Panc1 (cell line): ENCODE measurements around the gene LGSN. TPM values are rescaled to one million over a fixed set of nuclear protein-coding genes. Genes with fewer than 3 reads are reported as not detected.

ENCODE experiments used
- ATAC-seq: fragments of 200-7000 bp; cut with Tn5 transposase; 2 replicates; pipeline ENCODE4 v1.9.1; 2020; ENCODE audit warnings: mild to moderate bottlenecking, moderate library complexity
- BruUV-seq: library from RNA; stranded (reverse); fragments of 400-500 nt; replicated peaks from 2 replicates; lab custom pipeline; 2021; lab: Mats Ljungman, UMichigan
- CTCF ChIA-PET: fragments of 300-600 bp; sonication (Branson Sonifier 250); formaldehyde crosslinking; loops from one replicate; lab custom pipeline; 2022; ENCODE audit warnings: antibody characterized with exemption; lab: Charles Lee
- POLR2A ChIA-PET: fragments of 300-600 bp; sonication (Branson Sonifier 250); formaldehyde crosslinking; loops from one replicate; lab custom pipeline; 2022; ENCODE audit warnings: antibody characterized with exemption; lab: Charles Lee
- DNase-seq: peaks from one replicate; pipeline ENCODE4 v3.0.0-alpha.2; 2010; ENCODE audit warnings: low read depth, low spot score
- H3K27ac ChIP-seq: 2 replicates; pipeline ENCODE4 v1.5.1; 2011; ENCODE audit warnings: mild to moderate bottlenecking, low read length, inconsistent platforms
- H3K27me3 ChIP-seq: fragments of 200-500 bp; sonication (Bioruptor generic); 2 replicates; pipeline ENCODE4 v1.6.0; 2014; ENCODE audit warnings: low read length, inconsistent platforms; ENCODE audit not compliant: control insufficient read depth, insufficient read depth
- H3K36me3 ChIP-seq: fragments of 200-500 bp; sonication (Bioruptor generic); 2 replicates; pipeline ENCODE4 v1.5.1; 2014; ENCODE audit warnings: inconsistent platforms, mild to moderate bottlenecking, low read length, moderate library complexity; ENCODE audit not compliant: control insufficient read depth, insufficient read depth
- H3K4me1 ChIP-seq: 2 replicates; pipeline ENCODE4 v1.5.1; 2011; ENCODE audit warnings: inconsistent platforms, mild to moderate bottlenecking, low read length, moderate library complexity; ENCODE audit not compliant: control insufficient read depth, insufficient read depth
- H3K4me3 ChIP-seq, 2 experiments: 2 replicates each; pipeline ENCODE4 v1.5.1; 2011 to 2012; ENCODE audit warnings: low read depth in 2 of 2, low read length in 2 of 2, mild to moderate bottlenecking in 2 of 2, inconsistent platforms in 1 of 2, moderate library complexity in 1 of 2
- H3K9me3 ChIP-seq: fragments of 200-500 bp; sonication (Bioruptor generic); 2 replicates; pipeline ENCODE4 v1.5.1; 2014; ENCODE audit warnings: low read depth, mild to moderate bottlenecking, inconsistent platforms, low read length, moderate library complexity; ENCODE audit not compliant: control insufficient read depth, insufficient read depth
- CTCF ChIP-seq: fragments of 450-650 bp; IDR thresholded peaks from 2 replicates; pipeline ENCODE4 v1.5.1; 2017; ENCODE audit warnings: mild to moderate bottlenecking
- POLR2AphosphoS5 ChIP-seq: IDR thresholded peaks from 2 replicates; pipeline ENCODE4 v1.6.1; 2012; ENCODE audit warnings: mild to moderate bottlenecking, low read depth, low read length, moderate library complexity
- REST ChIP-seq, 2 experiments: IDR thresholded peaks; 2 replicates each; pipeline ENCODE4 v1.6.1; 2011 to 2012; ENCODE audit warnings: low read depth in 2 of 2, control low read depth in 1 of 2, low read length in 1 of 2, mild to moderate bottlenecking in 1 of 2, moderate library complexity in 1 of 2; ENCODE audit not compliant: insufficient read depth in 1 of 2
- SIN3A ChIP-seq: IDR thresholded peaks from 2 replicates; pipeline ENCODE4 v1.6.1; 2012; ENCODE audit warnings: low read depth, mild to moderate bottlenecking, low read length, moderate library complexity, borderline replicate concordance; ENCODE audit not compliant: insufficient read depth
- TCF7L2 ChIP-seq: IDR thresholded peaks from 2 replicates; pipeline ENCODE4 v1.6.1; 2011; ENCODE audit warnings: mild to moderate bottlenecking, low read depth, low read length, inconsistent platforms
- in situ Hi-C: cut with HindIII; loops from 2 replicates; pipeline ENCODE4 v1.10.0; 2016; ENCODE audit warnings: low sequenced_read_pairs, low pct_unique_long_range_greater_than_20kb
- intact Hi-C: fragments of 100-400 bp; cut with micrococcal nuclease; formaldehyde crosslinking; loops from one replicate; pipeline ENCODE4 v1.10.0; 2022; ENCODE audit not compliant: unreplicated experiment
- total RNA-seq: library from RNA; stranded (reverse); gene quantifications from one replicate; pipeline ENCODE4 v1.2.1, GENCODE V29; 2021; ENCODE audit not compliant: unreplicated experiment

Gene LGSN
- total RNA-seq, 1 experiment from 2014 or later = not detected

GRCh38 chr6:63280639-63281180, 39.1 kb downstream of the LGSN start:
- in situ Hi-C loops = no loop called here
- no peaks in the 10 kb centered on the region for H3K9me3 ChIP-seq
- ATAC-seq (no peak), DNase-seq (no peak)
- POLR2A ChIA-PET = no interaction called here
- no peaks in the 10 kb centered on the region for H3K27me3 ChIP-seq
- no TSS peak for BruUV-seq
- H3K4me3 ChIP-seq = no peak overlapping the region
- no peaks in the 10 kb centered on the region for H3K4me1 ChIP-seq
- H3K36me3 ChIP-seq = no peaks in the 10 kb centered on the region
- no peak overlapping the region for H3K27ac ChIP-seq
- CTCF ChIA-PET = no interaction called here
- intact Hi-C loops = no loop called here
- TF ChIP-seq SIN3A (no peak), REST (IDR thresholded peaks at IDR 0.05; ENCODE audit: insufficient read depth in 1 of 2, low read depth in 2 of 2, low read length in 1 of 2) (no peak), CTCF (no peak), TCF7L2 (no peak), POLR2AphosphoS5 (no peak)

- no peaks in the 10 kb centered on the region for H3K4me1 ChIP-seq
- H3K27ac ChIP-seq = no peak overlapping the region
- no peaks in the 10 kb centered on the region for H3K36me3 ChIP-seq
- BruUV-seq = no TSS peak
- no peaks in the 10 kb centered on the region for H3K9me3 ChIP-seq
- ChIA-PET CTCF (no interaction called here), POLR2A (no interaction called here)
- DNase-seq (no peak), ATAC-seq (no peak)
- no peaks in the 10 kb centered on the region for H3K27me3 ChIP-seq
- H3K4me3 ChIP-seq = no peak overlapping the region
- intact Hi-C loops (no loop called here), in situ Hi-C loops (no loop called here)
- no peak for TF ChIP-seq SIN3A
- no peak for TF ChIP-seq CTCF
- TF ChIP-seq POLR2AphosphoS5 = no peak
- no peak for TF ChIP-seq TCF7L2
- TF ChIP-seq REST (IDR thresholded peaks at IDR 0.05; ENCODE audit: insufficient read depth in 1 of 2, low read depth in 2 of 2, low read length in 1 of 2) = no peak
These were observed 40.9 kb downstream of the LGSN start for GRCh38 chr6:63278916-63279315.
